OCI-LY1 (cell line): ENCODE results near the gene SMIM3.

Experiments
- H2AFZ ChIP-seq: fragments of 200-600 bp; sonication (generic), shearing (Covaris generic); 2 replicates; pipeline ENCODE4 v1.6.0; 2014; ENCODE audit warnings: antibody characterized with exemption, mild to moderate bottlenecking, low read length
- H3F3A ChIP-seq: fragments of 200-600 bp; sonication (generic), shearing (Covaris generic); 2 replicates; pipeline ENCODE4 v1.6.0; 2014; ENCODE audit warnings: mild to moderate bottlenecking, antibody characterized with exemption, low read length, moderate library complexity; ENCODE audit not compliant: insufficient read depth
- H3K27ac ChIP-seq: fragments of 200-600 bp; sonication (generic); 2 replicates; pipeline ENCODE4 v1.5.1; 2014; ENCODE audit warnings: low read length, mixed run types, mild to moderate bottlenecking, low read depth; ENCODE audit not compliant: poor library complexity, severe bottlenecking
- H3K27me3 ChIP-seq: fragments of 200-600 bp; sonication (generic); 2 replicates; pipeline ENCODE4 v1.6.0; 2014; ENCODE audit warnings: antibody characterized with exemption, mild to moderate bottlenecking, low read length, moderate library complexity; ENCODE audit not compliant: insufficient read depth
- H3K36me3 ChIP-seq: fragments of 200-600 bp; sonication (generic); 2 replicates; pipeline ENCODE4 v1.6.1; 2014; ENCODE audit warnings: mild to moderate bottlenecking, antibody characterized with exemption, low read length, moderate library complexity, mixed read lengths; ENCODE audit not compliant: insufficient read depth
- H3K4me1 ChIP-seq: fragments of 200-600 bp; sonication (generic); 2 replicates; pipeline ENCODE4 v1.5.1; 2014; ENCODE audit warnings: mild to moderate bottlenecking, low read length, moderate library complexity; ENCODE audit not compliant: insufficient read depth, severe bottlenecking
- H3K4me2 ChIP-seq: fragments of 200-600 bp; sonication (generic), shearing (Covaris generic); 2 replicates; pipeline ENCODE4 v1.6.1; 2014; ENCODE audit warnings: low read length
- H3K4me3 ChIP-seq: fragments of 200-600 bp; sonication (generic); 2 replicates; pipeline ENCODE4 v1.5.1; 2014; ENCODE audit warnings: low read length, low read depth, mild to moderate bottlenecking, mixed read lengths; ENCODE audit not compliant: poor library complexity, severe bottlenecking
- H3K79me2 ChIP-seq: fragments of 200-600 bp; shearing (Covaris generic); 2 replicates; pipeline ENCODE4 v1.6.1; 2016; ENCODE audit warnings: mixed run types, low read length, mixed read lengths; ENCODE audit not compliant: insufficient read depth
- H3K9ac ChIP-seq: fragments of 200-600 bp; sonication (generic), shearing (Covaris generic); 2 replicates; pipeline ENCODE4 v1.6.1; 2014; ENCODE audit warnings: mild to moderate bottlenecking, low read length, mixed read lengths
- H3K9me2 ChIP-seq: fragments of 200-600 bp; sonication (generic), shearing (Covaris generic); 2 replicates; pipeline ENCODE4 v1.6.1; 2014; ENCODE audit warnings: low read depth, mild to moderate bottlenecking, low read length, mixed read lengths
- H3K9me3 ChIP-seq: fragments of 200-600 bp; shearing (Covaris generic); 2 replicates; pipeline ENCODE4 v1.6.1; 2014; ENCODE audit warnings: low read length, mixed read lengths
- H4K20me1 ChIP-seq: fragments of 200-600 bp; sonication (generic), shearing (Covaris generic); 2 replicates; pipeline ENCODE4 v1.6.0; 2016; ENCODE audit warnings: mild to moderate bottlenecking, low read length; ENCODE audit not compliant: insufficient read depth
- EZH2 ChIP-seq: fragments of 200-600 bp; sonication (generic), shearing (Covaris generic); IDR thresholded peaks from 2 replicates; pipeline ENCODE4 v1.8.0; 2017; ENCODE audit warnings: borderline replicate concordance, mixed run types, mild to moderate bottlenecking, antibody characterized with exemption, low read length, moderate library complexity, mixed read lengths
- TF ChIP-seq, protein P1 (sequence below): fragments of 200-600 bp; sonication (generic), shearing (Covaris generic); IDR thresholded peaks from 2 replicates; pipeline ENCODE4 v1.5.1; 2017; ENCODE audit warnings: mild to moderate bottlenecking, antibody characterized with exemption, low read length, moderate library complexity, mixed read lengths

SMIM3 gene

DNA sequence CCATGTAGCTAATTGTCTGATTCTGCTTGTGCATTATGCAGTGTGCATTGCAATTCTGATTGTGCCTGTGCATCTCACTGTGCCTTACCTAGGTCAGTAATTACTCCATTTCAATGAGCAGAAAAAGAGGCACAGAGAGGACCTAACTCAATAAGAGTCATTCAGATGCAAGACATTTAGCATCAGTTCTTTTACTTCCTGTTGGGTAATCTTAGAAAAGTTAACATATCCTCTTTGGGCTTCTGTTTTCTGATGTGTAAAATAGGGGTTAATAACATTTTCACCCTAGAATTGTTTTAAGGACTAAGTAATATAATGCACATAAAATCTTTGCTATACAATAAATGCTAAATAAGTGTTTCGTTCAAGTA is 12.8 kb upstream of the SMIM3 start:
- Histone ChIP-seq H4K20me1 (no peaks in the 10 kb centered on the region), H3K9ac (no peak overlapping the region), H2AFZ (no peak overlapping the region), H3K4me3 (no peak overlapping the region), H3K27me3 (no peaks in the 10 kb centered on the region), H3K36me3 (no peaks in the 10 kb centered on the region), H3K27ac (no peak overlapping the region), H3K4me2 (no peak overlapping the region), H3K9me3 (no peaks in the 10 kb centered on the region), H3K4me1 (no peaks in the 10 kb centered on the region), H3K79me2 (no peaks in the 10 kb centered on the region), H3K9me2 (no peaks in the 10 kb centered on the region), H3F3A (no peaks in the 10 kb centered on the region)
- TF ChIP-seq EZH2: no peak

DNA sequence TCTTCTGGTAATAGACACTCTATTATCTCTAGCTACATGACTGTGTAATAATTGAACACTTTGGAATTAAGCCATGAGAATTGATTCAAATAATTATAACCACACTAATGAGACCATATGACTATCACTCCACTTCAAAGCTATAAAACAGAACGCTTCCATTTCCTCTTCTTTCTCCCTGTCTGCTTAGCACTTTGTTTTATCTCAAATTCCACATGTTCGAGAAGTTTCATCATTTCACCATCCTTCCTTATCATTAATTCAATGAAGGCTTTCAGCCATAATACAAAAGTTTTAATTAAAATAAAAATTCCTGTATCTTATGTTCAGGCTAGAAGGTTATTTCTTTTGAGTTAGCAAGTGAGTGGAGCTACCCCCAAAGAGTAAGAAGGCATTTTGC is 12.3 kb upstream of the SMIM3 start:
- TF ChIP-seq, protein P1, sequence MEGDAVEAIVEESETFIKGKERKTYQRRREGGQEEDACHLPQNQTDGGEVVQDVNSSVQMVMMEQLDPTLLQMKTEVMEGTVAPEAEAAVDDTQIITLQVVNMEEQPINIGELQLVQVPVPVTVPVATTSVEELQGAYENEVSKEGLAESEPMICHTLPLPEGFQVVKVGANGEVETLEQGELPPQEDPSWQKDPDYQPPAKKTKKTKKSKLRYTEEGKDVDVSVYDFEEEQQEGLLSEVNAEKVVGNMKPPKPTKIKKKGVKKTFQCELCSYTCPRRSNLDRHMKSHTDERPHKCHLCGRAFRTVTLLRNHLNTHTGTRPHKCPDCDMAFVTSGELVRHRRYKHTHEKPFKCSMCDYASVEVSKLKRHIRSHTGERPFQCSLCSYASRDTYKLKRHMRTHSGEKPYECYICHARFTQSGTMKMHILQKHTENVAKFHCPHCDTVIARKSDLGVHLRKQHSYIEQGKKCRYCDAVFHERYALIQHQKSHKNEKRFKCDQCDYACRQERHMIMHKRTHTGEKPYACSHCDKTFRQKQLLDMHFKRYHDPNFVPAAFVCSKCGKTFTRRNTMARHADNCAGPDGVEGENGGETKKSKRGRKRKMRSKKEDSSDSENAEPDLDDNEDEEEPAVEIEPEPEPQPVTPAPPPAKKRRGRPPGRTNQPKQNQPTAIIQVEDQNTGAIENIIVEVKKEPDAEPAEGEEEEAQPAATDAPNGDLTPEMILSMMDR: no peak
- no peak for TF ChIP-seq EZH2
- Histone ChIP-seq H3K27me3 (no peaks in the 10 kb centered on the region), H3K36me3 (no peaks in the 10 kb centered on the region), H2AFZ (no peak overlapping the region), H3K79me2 (no peaks in the 10 kb centered on the region), H3K4me2 (no peak overlapping the region), H4K20me1 (no peaks in the 10 kb centered on the region), H3K9me2 (no peaks in the 10 kb centered on the region), H3K9me3 (no peaks in the 10 kb centered on the region), H3K27ac (no peak overlapping the region), H3F3A (no peaks in the 10 kb centered on the region), H3K4me1 (no peaks in the 10 kb centered on the region), H3K9ac (no peak overlapping the region), H3K4me3 (no peak overlapping the region)

DNA sequence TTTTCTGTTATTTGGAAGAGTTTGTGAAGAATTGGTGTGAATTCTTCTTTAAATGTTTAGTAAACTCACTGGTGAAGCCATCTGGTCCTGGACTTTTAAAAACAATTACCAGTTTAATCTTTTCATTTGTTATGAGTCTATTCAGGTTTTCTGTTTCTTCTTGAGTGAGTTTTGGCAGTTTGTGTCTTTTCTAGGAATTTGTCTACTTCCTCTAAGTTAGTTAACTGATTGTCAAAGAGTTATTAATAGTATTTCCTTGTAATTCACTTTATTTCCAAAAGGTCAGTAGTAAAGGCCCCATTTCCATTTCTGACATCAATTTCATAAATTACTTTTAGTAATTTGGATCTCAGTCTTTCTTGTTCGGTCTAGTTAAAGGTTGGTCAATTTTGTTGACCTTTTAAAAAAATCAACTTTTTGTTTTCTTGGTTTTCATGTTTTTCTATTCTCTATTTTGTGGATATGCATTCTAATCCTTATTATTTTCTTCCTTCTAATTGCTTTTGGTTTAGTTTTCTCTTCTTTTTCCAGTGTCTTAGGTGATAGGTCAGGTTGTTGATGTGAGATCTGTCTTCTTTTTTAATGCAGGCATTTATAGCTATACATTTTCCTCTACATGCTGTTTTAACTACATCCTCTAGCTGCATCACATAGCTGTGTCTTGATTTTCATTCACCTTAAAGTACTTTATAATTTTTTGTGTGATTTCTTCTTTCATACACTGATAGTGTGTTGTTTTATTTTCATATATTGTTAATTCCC is 7.3 kb upstream of the SMIM3 start:
- no peaks in the 10 kb centered on the region for H3K27me3 ChIP-seq
- H3K79me2 ChIP-seq: no peaks in the 10 kb centered on the region
- no peaks in the 10 kb centered on the region for H3K9me2 ChIP-seq
- H3K4me3 ChIP-seq: no peak overlapping the region
- no peak overlapping the region for H3K27ac ChIP-seq
- H3K4me2 ChIP-seq: no peak overlapping the region
- no peak overlapping the region for H2AFZ ChIP-seq
- H3K9ac ChIP-seq: no peak overlapping the region
- no peaks in the 10 kb centered on the region for H4K20me1 ChIP-seq
- H3K9me3 ChIP-seq: 0 out of 2 replicates have a peak, but pooled peaks cover 3% of the 10 kb centered on the region
- TF ChIP-seq, protein P1: no peak
- no peak for TF ChIP-seq EZH2
- H3K4me1 ChIP-seq: no peaks in the 10 kb centered on the region
- H3K36me3 ChIP-seq: no peaks in the 10 kb centered on the region
- no peaks in the 10 kb centered on the region for H3F3A ChIP-seq

DNA sequence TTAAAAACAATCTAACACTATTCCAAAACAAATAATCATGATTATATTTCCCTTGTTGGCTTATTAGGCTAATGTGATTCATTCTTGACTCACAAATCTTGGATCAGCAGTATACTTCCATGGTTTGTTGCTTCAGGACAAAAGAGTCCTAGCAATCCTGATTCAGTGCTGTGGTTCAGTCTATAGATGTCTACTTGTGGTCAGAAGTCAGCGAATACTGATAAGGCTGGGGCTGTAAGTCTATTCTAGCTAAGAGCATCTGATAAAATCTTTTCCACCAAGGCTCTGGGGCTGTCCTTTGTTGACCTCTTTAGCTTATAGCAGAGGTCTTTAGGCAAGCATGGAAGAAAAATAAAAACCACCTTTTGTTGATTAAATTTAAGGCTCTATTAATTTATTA is 4.4 kb upstream of the SMIM3 start:
- Histone ChIP-seq H3K4me2 (no peak overlapping the region), H3F3A (no peaks in the 10 kb centered on the region), H4K20me1 (no peaks in the 10 kb centered on the region), H2AFZ (no peak overlapping the region), H3K9me3 (0 out of 2 replicates have a peak, but pooled peaks cover 3% of the 10 kb centered on the region), H3K79me2 (no peaks in the 10 kb centered on the region), H3K27me3 (no peaks in the 10 kb centered on the region), H3K4me1 (no peaks in the 10 kb centered on the region), H3K4me3 (no peak overlapping the region), H3K36me3 (no peaks in the 10 kb centered on the region), H3K9ac (no peak overlapping the region), H3K9me2 (no peaks in the 10 kb centered on the region), H3K27ac (no peak overlapping the region)
- no peak for TF ChIP-seq EZH2
- TF ChIP-seq, protein P1: no peak
